ENCODE data around the gene MIOX.
A peak's percentile ranks its signal among the peaks of the same experiment; 100 is the strongest.

The MIOX gene

GRCh38 chr22:50473088-50473487, 13.6 kb upstream of the MIOX start:
- DNase-seq (ENCODE audit: low read depth in 3 of 3) = no peak

GRCh38 chr22:50473855-50474671, 12.6 kb upstream of the MIOX start:
- no peak for DNase-seq (ENCODE audit: low read depth in 3 of 3)

GRCh38 chr22:50474710-50475651, 11.7 kb upstream of the MIOX start, which contains the start of gene SBF1:
SBF1 (minus strand) TSS chr22:50475035; CDS start chr22:50474840, 195 bp downstream.
- DNase-seq (ENCODE audit: low read depth in 3 of 3) = peak; percentile 77 to 83 (median 83)

GRCh38 chr22:50475652-50476002, 11.0 kb upstream of the MIOX start:
- DNase-seq (ENCODE audit: low read depth in 3 of 3) = no peak

GRCh38 chr22:50476868-50477267, 9.8 kb upstream of the MIOX start:
- DNase-seq (ENCODE audit: low read depth in 3 of 3) = no peak

- no peak for DNase-seq (ENCODE audit: low read depth in 3 of 3)
Observed at GRCh38 chr22:50477923-50478322, 8.7 kb upstream of the MIOX start.

- DNase-seq (ENCODE audit: low read depth in 3 of 3) = no peak
Observed at GRCh38 chr22:50479721-50480120, 6.9 kb upstream of the MIOX start.

GRCh38 chr22:50481045-50481439, 5.6 kb upstream of the MIOX start:
- no peak for DNase-seq (ENCODE audit: low read depth in 3 of 3)

- DNase-seq (ENCODE audit: low read depth in 3 of 3) = peak; percentile 41 to 55 (median 52)
Observed at GRCh38 chr22:50481440-50482106, 5.1 kb upstream of the MIOX start, which contains the start of gene ADM2. ADM2 (plus strand) TSS chr22:50481543; CDS start chr22:50481848, 305 bp downstream.

GRCh38 chr22:50482107-50483074, 4.3 kb upstream of the MIOX start:
- DNase-seq (ENCODE audit: low read depth in 3 of 3) = no peak

GRCh38 chr22:50483106-50483505, 3.6 kb upstream of the MIOX start:
- no peak for DNase-seq (ENCODE audit: low read depth in 3 of 3)

GRCh38 chr22:50483556-50483955, 3.1 kb upstream of the MIOX start:
- DNase-seq (ENCODE audit: low read depth in 3 of 3) = no peak

- no peak for DNase-seq (ENCODE audit: low read depth in 3 of 3)
Observed at GRCh38 chr22:50483977-50484853, 2.4 kb upstream of the MIOX start.

- no peak for DNase-seq (ENCODE audit: low read depth in 3 of 3)
Observed at GRCh38 chr22:50485221-50486131, 1.2 kb upstream of the MIOX start.

GRCh38 chr22:50487290-50488005, 789 bp downstream of the MIOX start:
- no peak for DNase-seq (ENCODE audit: low read depth in 3 of 3)

- DNase-seq (ENCODE audit: low read depth in 3 of 3) = no peak
Observed at GRCh38 chr22:50488006-50488677, 1.5 kb downstream of the MIOX start.

GRCh38 chr22:50488886-50489285, 2.2 kb downstream of the MIOX start:
- no peak for DNase-seq (ENCODE audit: low read depth in 3 of 3)
